Vagina (tissue), 2 donors: ENCODE measurements around the gene COL9A3. TPM values are rescaled to one million over a fixed set of nuclear protein-coding genes. Genes with fewer than 3 reads are reported as not detected.

Source experiments
- DNase-seq, 2 donors: peaks; one replicate each; pipeline ENCODE4 v3.0.0-alpha.2; 2017; ENCODE audit errors: extremely low spot score in 2 of 2
- H3K27ac ChIP-seq: fragments of 200-600 bp; sonication (generic); one replicate; pipeline ENCODE4 v1.5.1; 2019
- H3K27me3 ChIP-seq: fragments of 200-600 bp; sonication (generic); one replicate; pipeline ENCODE4 v1.5.1; 2019
- H3K36me3 ChIP-seq, 2 donors: fragments of 200-600 bp; sonication (generic); one replicate each; pipeline ENCODE4 v1.5.1; 2017 to 2019
- H3K4me1 ChIP-seq: fragments of 200-600 bp; sonication (generic); one replicate; pipeline ENCODE4 v1.5.1; 2019
- H3K4me3 ChIP-seq, 2 donors: fragments of 200-600 bp; sonication (generic); 1 replicate in 1 of 2; 2 replicates in 1 of 2; pipeline ENCODE4 v1.5.1; 2016 to 2019
- H3K9me3 ChIP-seq: fragments of 200-600 bp; sonication (generic); one replicate; pipeline ENCODE4 v1.5.1; 2019
- CTCF ChIP-seq, 3 experiments: fragments of 450-650 bp in 2 of 3; fragments of 200-600 bp in 1 of 3; sonication (generic) in 1 of 3; IDR thresholded peaks; one replicate each; pipeline ENCODE4 v1.5.1; 2017 to 2019; ENCODE audit warnings: antibody characterized with exemption in 3 of 3, mild to moderate bottlenecking in 2 of 3, moderate library complexity in 2 of 3
- POLR2A ChIP-seq, 2 donors: fragments of 450-650 bp; IDR thresholded peaks; one replicate each; pipeline ENCODE4 v1.6.1; 2017; ENCODE audit warnings: antibody characterized with exemption in 2 of 2, mild to moderate bottlenecking in 2 of 2, moderate library complexity in 2 of 2
- POLR2AphosphoS5 ChIP-seq, 2 donors: sonication (generic); formaldehyde crosslinking; IDR thresholded peaks; one replicate each; pipeline ENCODE4 v1.9.0; 2017; ENCODE audit warnings: antibody characterized with exemption in 2 of 2, mild to moderate bottlenecking in 2 of 2, low read depth in 1 of 2; ENCODE audit not compliant: insufficient read depth in 1 of 2
- intact Hi-C: fragments of 100-400 bp; cut with DNase I; formaldehyde crosslinking; loops from one replicate; pipeline ENCODE4 v1.15.1; 2023
- total RNA-seq: library from RNA; depleted of rRNA; stranded (reverse); fragments of >200 nt; gene quantifications from one replicate; pipeline ENCODE4 v1.2.3, GENCODE V29; 2016

COL9A3 gene
- total RNA-seq, 1 donor from 2014 or later: 1.2 TPM

- TF ChIP-seq POLR2AphosphoS5 (IDR thresholded peaks at IDR 0.05; ENCODE audit: insufficient read depth in 1 of 2, low read depth in 1 of 2): no peak
- no peak for TF ChIP-seq POLR2A (IDR thresholded peaks at IDR 0.05)
- TF ChIP-seq CTCF (IDR thresholded peaks at IDR 0.05): no peak
- Histone ChIP-seq H3K27me3 (no peaks in the 10 kb centered on the region), H3K4me3 (no peak overlapping the region), H3K36me3 (no peaks in the 10 kb centered on the region), H3K9me3 (no peaks in the 10 kb centered on the region), H3K4me1 (no peaks in the 10 kb centered on the region), H3K27ac (no peak overlapping the region)
- intact Hi-C loops: no loop called here
- no peak for DNase-seq
These were observed 23.7 kb downstream of the COL9A3 start for GRCh38 chr20:62840244-62841197.

GRCh38 chr20:62841705-62842212, 24.9 kb downstream of the COL9A3 start:
- TF ChIP-seq POLR2A (IDR thresholded peaks at IDR 0.05) (no peak), POLR2AphosphoS5 (IDR thresholded peaks at IDR 0.05; ENCODE audit: insufficient read depth in 1 of 2, low read depth in 1 of 2) (no peak), CTCF (IDR thresholded peaks at IDR 0.05) (no peak)
- Histone ChIP-seq H3K36me3 (no peaks in the 10 kb centered on the region), H3K4me1 (no peaks in the 10 kb centered on the region), H3K4me3 (no peak overlapping the region), H3K9me3 (no peaks in the 10 kb centered on the region), H3K27ac (no peak overlapping the region), H3K27me3 (no peaks in the 10 kb centered on the region)
- intact Hi-C loops: no loop called here
- no peak for DNase-seq

GRCh38 chr20:62843656-62844055, 26.8 kb downstream of the COL9A3 start:
- no peaks in the 10 kb centered on the region for H3K36me3 ChIP-seq
- no peak for DNase-seq
- H3K4me1 ChIP-seq: no peaks in the 10 kb centered on the region
- H3K27ac ChIP-seq: no peak overlapping the region
- intact Hi-C loops: no loop called here
- TF ChIP-seq POLR2AphosphoS5 (IDR thresholded peaks at IDR 0.05; ENCODE audit: insufficient read depth in 1 of 2, low read depth in 1 of 2): no peak
- no peak for TF ChIP-seq POLR2A (IDR thresholded peaks at IDR 0.05)
- TF ChIP-seq CTCF (IDR thresholded peaks at IDR 0.05): no peak
- H3K27me3 ChIP-seq: no peaks in the 10 kb centered on the region
- no peaks in the 10 kb centered on the region for H3K9me3 ChIP-seq
- no peak overlapping the region for H3K4me3 ChIP-seq

- Histone ChIP-seq H3K4me3 (no peak overlapping the region), H3K27me3 (no peaks in the 10 kb centered on the region), H3K9me3 (no peaks in the 10 kb centered on the region), H3K4me1 (no peaks in the 10 kb centered on the region), H3K27ac (no peak overlapping the region), H3K36me3 (no peaks in the 10 kb centered on the region)
- intact Hi-C loops: no loop called here
- no peak for TF ChIP-seq CTCF (IDR thresholded peaks at IDR 0.05)
- TF ChIP-seq POLR2A (IDR thresholded peaks at IDR 0.05): no peak
- no peak for TF ChIP-seq POLR2AphosphoS5 (IDR thresholded peaks at IDR 0.05; ENCODE audit: insufficient read depth in 1 of 2, low read depth in 1 of 2)
- no peak for DNase-seq
These were observed 27.3 kb downstream of the COL9A3 start for GRCh38 chr20:62844182-62844581.
